Stimulated activated CD8-positive, alpha-beta memory T cell treated with anti-CD3 and anti-CD28 coated beads, Interleukin-7, amount 100 ng/mL, for 1 hour (primary cell): ENCODE measurements around the gene TMTC4.
"Not testable (repeated sequence)": the region's sequence is repeated elsewhere in the genome, so short reads cannot be mapped to it uniquely, and the experiment has no call there.

Experiments
- DNase-seq, 2 donors: peaks; one replicate each; pipeline ENCODE4 v3.0.0-alpha.2; 2020; ENCODE audit warnings: low read depth in 2 of 2

Gene TMTC4

DNA sequence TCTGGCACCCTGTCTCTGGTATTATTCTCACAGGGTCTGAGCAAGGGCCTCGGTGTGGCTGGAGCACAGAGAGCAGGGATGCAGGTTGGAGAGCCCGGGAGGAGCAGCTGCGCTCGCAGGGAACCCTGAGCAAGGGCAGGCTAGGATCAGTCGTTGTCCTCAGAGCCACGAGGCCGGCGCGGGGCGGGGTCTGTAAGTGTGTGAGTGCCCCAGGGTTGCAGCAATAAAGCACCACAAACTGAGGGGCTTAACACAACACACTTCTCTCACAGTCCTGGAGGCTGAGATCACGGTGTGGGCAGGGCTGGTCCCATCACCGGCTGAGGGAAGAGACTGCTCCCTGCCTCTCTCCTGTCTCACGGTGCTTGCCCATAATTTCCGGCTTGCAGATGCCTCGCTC, 47.5 kb downstream of the TMTC4 start:
- no peak for DNase-seq

DNA sequence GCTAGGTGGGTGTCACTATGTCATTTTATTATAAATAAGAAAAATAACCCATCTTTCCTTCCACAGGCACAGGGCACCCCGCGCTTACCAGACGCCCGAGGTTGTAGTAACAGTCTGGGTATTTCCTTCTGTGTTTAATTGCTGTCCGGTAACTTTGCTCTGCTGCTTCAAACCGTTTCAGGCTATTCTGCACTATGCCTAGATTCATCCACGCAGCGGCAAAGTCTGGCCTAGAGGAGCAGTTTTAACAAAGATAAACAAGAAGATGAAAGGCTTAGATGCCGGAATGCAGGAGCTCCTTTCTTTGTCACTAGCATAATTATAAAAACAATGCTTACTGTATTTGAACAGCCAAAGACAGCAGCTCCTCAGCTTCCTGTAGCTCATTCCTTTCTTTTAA, 49.1 kb downstream of the TMTC4 start:
- DNase-seq = no peak

DNA sequence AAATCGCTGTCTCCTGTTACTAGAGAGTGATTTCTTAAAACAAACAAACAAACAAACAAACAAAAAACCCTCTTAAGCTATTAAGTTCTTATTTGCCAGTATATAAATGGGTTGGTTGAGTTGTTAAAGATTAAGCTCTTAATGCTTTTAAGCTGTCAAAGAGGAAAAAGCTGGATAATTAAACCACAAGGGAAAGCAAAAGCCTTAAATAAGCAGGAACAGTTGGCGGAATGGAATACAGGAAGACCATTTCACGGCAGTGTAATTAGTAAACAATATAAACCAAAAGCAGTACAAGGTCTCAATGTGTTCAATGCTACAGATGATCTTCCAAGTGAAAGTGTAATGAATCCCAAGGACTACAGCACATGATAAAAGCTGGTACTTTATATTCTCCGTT, 53.8 kb downstream of the TMTC4 start:
- DNase-seq = no peak

DNA sequence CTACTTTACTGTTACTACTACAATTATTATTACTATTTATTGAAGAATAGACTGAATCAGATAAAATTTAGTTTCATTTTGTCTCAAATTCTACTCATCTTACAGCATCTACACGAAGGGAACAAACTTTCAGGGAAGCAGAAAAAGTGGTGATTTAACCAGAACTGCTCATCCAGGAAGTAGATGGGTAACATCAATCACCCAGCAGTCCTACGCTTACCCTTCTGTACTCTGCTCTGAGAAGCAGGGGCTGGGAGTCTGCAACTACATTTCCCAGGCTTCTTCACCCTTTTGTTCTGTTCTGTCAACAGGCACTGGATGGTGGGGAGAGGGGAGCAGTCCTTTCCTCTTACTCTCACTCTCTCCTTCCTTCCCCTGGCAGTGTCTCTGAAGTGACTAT, 54.7 kb downstream of the TMTC4 start:
- DNase-seq = no peak

DNA sequence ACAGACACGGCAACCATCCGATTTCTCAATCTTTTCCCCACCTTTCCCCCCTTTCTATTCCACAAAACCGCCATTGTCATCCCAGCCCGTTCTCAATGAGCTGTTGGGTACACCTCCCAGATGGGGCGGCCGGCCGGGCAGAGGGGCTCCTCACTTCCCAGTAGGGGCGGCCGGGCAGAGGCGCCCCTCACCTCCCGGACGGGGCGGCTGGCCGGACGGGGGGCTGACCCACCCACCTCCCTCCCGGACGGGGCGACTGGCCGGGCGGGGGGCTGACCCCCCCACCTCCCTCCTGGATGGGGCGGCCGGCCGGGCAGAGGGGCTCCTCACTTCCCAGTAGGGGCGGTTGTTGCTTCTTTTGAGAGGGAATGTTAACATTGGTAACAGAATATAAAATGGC, 55.7 kb downstream of the TMTC4 start:
- not testable (repeated sequence) for DNase-seq

DNA sequence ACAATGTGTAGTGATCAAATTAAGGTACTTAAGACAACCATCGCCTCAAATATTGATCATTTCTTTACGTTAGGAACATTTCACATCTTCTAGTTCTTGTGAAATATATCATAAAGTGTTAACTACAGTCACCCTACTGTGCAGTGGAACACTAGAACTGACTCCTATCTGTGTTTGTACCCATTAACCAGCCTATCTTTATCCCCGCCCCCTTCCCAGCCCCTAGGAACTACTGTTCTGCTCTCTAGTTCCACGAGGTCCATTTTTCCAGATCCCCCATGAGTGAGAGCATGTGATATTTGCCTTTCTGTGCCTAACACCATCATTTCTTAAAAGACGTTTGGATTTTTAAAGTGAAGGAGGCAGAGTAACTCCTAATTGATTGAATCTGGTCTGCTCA, 61.6 kb downstream of the TMTC4 start:
- DNase-seq = no peak

DNA sequence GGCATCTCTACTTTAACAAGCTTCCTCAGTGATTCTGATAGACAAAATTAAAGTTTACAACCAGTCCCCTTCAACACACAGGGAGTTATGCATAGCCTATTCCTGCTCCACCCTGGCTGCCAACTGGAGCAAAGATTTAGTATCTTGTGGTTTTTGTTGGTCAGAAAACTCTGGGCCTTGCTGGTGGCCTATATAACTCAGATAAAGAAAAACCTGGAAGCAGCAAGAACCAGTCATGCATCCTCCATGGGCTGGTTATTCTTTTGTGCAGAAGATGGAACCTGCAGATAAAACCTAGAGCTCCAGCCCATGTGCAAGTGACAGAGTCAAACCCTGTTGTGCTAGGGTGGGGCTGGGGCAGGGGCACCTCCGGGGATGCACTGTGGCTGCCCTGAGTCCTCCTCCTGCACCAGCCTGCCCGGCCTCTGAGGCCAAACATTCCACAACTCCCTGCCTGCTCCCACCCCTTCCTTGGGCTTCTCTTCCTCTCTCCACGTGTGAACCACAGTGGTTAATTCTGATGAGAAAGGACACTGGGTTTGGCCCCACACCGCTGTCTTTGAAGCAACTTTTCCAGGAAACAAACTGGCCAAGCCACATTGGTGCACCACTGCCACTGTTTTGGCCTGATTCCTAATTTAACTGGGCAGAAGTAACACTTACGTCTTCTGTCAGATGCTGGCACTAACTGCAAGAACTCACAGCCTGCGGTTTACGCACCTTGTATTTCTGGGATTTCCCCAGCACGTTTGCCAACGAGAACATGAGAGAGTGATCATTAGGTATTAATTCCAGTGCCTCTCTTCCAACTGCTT, 62.7 kb downstream of the TMTC4 start:
- DNase-seq = no peak

DNA sequence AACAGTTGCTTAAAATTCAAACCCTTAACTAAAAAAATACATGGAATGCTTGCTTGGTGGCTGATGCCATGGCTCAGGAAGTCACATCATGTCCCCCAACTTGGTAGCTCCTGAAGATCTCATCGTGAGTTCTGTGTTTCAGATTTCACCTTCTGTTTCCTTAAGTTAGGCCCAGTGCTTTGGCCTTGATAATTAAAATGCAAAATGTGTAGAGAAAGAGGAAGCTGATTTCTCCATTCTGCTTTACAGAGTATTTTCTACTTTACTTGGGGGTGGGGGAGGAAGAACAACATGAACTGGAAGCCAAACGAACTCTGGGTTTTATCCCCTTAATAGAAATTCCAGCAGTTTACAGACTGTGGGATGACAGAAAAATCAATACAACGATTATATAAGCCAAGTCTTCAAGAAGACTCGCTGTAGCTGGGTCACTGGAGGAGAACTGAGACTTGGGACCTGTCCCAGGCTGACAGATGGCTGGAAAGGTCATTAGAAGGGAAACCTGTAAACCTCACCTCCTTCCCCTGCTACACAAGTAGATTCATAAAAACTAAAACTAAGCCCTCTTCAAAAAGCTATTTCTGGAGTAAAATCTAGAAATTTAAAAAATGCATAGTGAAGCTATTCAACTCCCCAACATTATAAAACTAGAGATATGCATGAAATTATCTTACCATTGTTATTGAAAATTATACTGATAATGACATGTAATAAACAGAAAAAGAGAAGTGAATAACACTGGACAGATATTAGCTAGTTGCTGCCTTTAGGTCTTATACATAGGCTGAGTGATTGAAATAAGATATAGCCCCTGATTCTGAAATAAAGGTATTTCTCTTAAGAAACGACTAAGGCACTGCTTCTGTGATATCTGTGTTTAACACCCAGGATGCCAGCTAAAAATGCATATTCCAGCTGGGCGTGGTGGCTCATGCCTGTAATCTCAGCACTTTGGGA, 63.9 kb downstream of the TMTC4 start:
- DNase-seq = no peak

DNA sequence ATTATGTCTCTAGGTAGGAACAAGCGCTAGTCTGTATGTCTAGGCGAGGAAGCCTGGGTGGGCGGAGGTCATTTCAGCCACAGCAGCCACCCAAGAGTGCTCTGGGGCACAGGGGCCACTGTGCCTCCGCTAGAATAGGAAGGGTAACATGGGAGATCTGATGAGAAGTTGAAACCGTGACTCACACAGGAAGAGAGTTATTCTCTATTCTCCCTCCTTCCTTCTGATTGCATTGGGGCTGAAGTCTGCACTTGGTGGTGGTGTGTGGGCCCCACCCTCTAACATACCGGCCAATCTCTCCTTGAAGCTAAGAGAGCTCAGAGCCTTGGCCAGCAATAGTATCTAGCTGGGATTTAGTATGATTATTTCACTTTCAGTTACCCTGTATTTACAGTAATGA, 65.7 kb downstream of the TMTC4 start:
- DNase-seq = no peak

DNA sequence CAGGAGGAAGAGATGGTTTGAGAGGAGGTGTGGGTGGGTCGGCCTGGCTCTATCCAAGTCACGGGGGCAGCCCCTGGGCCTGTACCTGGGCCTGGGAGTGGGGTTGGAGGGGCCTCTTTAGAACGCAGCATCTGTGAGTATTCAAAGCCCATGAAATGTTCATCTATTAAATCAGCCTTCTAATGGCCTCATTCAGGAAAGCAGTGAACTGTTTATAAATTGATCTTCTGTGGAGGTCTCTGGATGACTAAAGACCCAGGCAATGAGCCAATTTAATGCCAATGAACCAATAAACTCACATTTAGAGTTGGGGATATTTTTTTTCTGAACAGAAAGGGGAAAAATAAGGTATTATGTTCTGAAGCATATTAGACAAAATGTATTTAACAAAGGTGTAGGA, 66.1 kb downstream of the TMTC4 start:
- no peak for DNase-seq

DNA sequence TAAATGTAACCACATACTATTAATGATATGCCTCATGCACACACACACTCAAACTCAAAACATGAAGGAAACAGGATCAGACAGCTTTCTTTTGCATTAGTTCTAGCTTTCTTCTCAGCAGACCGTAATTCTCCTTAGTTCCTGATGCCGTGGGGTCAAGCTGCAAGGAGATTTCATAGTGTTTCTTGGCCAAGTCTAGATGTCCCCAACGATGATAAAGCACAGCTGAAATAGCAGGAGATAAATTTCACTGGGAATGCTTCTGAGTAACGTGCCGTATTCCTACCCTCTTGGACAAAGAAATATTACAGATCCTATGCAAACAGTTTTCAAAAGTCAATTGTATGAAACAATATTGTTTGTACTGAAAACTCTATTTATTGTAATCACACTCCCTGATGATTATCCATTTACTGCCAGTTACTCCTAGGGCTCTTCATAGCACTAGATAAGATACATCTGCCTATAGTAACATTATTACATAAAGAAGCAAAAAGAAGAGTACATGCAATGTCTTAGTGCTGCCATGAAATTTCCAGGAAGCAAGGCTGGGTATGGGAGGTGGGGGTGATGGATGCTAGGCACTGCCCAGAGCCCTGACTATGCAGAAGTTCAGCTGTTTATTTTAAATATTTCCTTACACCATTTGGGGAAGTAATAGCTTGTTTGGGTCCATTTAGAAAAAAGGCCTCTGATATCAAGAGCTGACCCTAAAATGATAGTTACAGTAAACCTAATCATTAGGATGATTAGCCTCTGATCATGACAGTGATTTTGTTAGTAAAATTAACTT, 69.5 kb downstream of the TMTC4 start:
- DNase-seq = no peak

DNA sequence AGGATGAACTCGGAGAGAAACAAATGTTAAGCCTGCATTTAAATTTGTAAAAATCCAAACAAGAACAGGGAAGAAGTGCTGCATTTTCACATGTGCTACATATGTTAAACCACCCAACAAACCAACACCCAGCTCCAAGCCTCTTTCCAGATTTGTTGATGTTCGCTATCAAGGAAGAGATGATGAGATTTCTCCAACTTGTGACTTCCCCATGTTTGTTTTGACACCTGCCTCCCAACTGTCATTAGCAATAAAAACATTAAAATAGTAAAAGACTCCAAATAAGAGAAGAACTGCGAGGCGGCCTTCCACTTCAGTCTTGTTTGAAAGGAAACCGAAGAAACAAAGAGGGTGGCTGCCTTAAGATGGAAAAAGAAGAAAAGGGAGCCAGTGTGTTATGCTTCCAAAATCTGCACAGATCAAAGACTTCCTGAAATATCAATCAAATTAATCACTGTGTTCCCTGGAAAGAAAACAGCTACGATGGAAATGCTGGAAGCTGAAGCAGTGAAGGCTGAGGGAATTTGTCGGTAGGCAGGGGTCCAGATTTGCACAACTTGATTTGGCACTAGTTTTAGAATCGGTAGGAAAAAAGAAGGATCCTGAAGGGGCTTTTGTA, 72.0 kb downstream of the TMTC4 start:
- no peak for DNase-seq

DNA sequence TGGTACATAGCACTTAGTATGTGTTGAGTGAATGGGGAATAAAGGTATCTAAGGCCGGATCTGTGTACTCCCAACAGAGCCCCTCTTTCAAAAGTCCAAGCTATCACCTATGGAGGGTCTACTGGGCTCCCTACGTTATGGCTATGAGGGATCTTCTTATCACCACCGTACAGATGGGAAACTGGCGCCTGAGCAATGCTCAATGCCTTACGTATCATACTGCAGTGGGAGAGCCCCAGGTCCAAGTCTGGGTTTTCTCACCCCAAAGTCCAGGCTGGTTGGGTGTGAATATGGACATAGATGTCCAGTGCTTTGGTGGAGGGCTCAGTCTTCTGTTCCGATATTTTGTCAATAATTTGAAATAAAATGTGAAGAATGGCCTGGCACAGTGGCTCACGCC, 72.9 kb downstream of the TMTC4 start:
- no peak for DNase-seq

DNA sequence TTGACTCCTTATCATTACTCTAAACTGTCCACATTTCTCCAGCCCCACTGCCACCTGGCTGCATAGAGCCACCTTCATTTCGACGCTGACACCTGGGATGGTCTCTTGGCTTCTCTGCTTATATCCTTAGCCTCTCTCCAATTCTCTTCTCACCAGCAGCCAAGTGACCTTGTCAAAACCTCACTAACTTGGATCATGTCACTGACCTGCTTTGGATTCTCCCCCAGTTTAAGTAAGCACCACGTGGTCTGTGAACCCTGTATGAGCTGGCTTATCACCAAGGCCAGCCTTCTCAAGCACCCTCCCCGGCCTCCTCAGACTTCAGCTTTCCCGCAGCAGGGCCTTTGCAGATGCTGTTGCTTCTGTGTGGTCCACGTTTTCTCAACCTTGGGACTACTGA, 73.7 kb downstream of the TMTC4 start:
- no peak for DNase-seq

DNA sequence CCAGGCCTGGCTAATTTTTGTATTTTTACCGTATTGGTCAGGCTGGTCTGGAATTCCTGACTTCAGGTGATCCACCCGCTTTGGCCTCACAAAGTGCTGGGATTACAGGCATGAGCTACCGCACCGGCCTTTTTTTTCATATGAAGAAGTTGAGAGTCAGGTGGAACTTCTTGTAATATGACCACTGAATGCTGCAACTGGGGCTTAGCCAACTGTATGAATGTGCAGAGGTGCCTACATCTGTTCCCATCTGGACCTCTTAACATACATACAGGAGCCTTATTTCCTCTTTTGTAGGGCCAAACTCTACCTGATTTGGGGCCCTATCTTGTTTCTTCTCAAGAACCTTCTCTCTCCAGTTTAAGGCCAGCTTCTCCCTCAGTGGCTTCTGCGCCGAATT, 74.1 kb downstream of the TMTC4 start:
- no peak for DNase-seq

DNA sequence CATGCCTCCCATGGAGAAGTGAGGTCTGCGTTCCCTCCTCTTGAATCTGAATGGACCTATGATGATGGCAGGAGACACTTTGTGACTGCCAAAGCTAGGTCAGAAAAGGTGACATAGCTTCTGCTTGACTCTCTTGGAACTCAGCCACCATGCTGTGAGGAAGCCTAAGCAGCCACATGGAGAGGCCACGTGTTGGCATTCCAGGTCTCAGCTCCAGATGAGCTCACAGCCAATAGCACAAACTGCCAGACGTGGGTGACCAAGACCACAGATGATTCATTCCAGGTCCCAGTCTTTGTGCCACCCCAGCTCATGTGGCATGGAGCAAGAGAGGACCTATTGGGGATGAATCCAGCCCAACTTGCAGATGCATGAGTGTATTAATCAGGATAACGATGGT, 77.3 kb downstream of the TMTC4 start:
- DNase-seq = no peak

DNA sequence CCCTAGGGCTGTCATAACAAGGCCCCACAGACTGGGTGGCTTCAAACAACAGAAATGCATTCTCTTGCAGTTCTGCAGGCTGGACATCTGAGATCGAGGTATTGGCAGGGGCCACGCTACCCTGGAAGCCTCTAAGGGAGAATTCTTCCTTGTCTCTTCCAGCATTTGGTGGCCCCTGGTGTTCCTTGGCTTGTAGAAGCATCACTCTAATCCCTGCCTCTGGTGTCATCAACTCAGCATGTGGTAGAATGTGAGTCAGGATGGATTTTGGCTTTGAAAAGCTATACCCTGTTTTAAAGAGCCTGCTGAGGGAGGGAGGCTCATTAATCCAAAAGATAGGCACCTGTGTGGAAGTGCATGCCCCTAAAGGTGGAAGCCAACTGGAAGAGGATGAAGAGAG, 78.1 kb downstream of the TMTC4 start:
- DNase-seq = no peak

DNA sequence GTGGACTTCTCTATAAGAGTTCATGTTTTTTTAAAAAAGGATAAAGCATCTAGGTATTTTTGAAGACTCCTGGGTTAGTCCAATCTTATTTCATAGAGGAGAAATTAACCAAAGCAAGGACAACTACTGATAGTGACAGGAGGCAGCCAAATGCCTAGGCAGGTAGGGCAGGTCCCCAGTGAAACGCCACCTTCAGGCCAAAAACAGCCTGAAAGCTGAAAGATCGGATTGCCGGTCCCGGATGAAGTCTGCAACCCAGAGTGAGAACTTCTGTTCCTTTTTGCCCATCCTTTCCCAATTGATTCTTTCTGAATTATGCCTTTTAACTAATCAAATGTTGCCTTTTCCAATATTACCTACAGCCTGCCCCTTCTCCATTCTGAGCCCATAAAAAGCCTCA, 79.9 kb downstream of the TMTC4 start:
- DNase-seq = no peak

DNA sequence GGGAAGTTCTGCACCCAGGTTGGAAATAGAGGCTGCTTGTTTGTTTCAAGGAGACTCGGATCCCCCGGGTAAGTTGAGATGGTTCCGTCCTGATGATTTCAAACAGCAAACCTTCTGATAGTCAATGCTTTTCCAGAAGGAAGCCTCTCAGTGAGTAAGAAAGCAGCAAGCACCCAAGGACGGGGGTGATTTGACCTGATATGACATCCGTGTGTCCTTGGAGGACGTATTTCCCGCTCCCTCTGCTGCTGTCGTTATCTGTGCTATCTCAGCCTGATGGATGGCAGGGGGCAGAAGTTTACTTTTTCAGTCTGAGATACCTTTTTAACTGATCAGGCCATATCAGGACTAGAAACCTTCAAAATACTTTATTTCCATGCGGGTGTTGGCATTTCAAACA, 80.3 kb downstream of the TMTC4 start:
- DNase-seq = no peak

DNA sequence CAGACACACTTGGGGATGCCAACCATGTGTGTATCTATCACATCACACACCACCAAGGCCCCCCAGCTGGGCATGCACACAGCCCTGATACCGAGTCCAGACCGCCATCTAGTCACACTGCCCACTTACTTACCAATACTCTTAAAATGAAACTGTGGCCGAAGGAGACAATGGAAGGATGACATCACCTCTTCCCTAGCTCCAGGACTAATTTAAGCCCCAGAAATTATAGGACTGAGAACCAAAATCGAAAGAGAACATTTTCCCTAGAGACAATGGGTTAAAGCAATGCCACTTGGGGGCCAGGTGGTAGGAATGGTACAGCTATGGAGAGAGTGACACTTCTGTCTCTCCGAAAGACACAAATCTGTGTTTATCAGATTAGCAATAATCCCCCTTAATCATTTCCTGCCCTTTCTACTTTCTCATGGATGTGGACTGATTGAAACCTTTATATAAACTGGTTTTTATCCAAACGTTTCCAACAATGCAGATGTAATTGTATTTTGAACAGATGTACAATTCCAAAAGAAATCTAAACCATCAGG, 85.3 kb downstream of the TMTC4 start:
- DNase-seq = no peak
